HCT116 (cell line): ENCODE results near the gene NEURL2. TPM values are rescaled to one million over a fixed set of nuclear protein-coding genes. Genes with fewer than 3 reads are reported as not detected.
A peak's percentile ranks its signal among the peaks of the same experiment; 100 is the strongest.

ENCODE experiments used
- ATAC-seq: fragments of 200-7000 bp; cut with Tn5 transposase; 2 replicates; pipeline ENCODE4 v1.9.1; 2020; ENCODE audit warnings: mild to moderate bottlenecking, moderate library complexity
- BruUV-seq: library from RNA; stranded (reverse); fragments of 400-500 nt; replicated peaks from 2 replicates; lab custom pipeline; 2021; lab: Mats Ljungman, UMichigan
- CTCF ChIA-PET: fragments of 300-600 bp; sonication (Branson Sonifier 250); formaldehyde crosslinking; loops from one replicate; lab custom pipeline; 2021; ENCODE audit warnings: antibody characterized with exemption; lab: Charles Lee
- POLR2A ChIA-PET: fragments of 300-600, 350-600 bp; sonication (Branson Sonifier 250); formaldehyde crosslinking; loops from one replicate; lab custom pipeline; 2021; ENCODE audit warnings: antibody characterized with exemption; lab: Charles Lee
- RAD21 ChIA-PET, 2 experiments: fragments of 300-600 bp; sonication (Branson Sonifier 250); formaldehyde crosslinking; loops; one replicate each; lab custom pipeline; 2023; ENCODE audit warnings: low total read pairs in 2 of 2; ENCODE audit not compliant: uncharacterized antibody in 2 of 2, unreplicated experiment in 2 of 2, low non-redundant PET in 1 of 2; lab: Charles Lee
- DNase-seq: peaks from one replicate; pipeline ENCODE4 v3.0.0-alpha.2; 2010; ENCODE audit warnings: low read depth, low spot score
- H2AFZ ChIP-seq: fragments of 200-600 bp; shearing (Covaris generic), sonication (generic); 2 replicates; pipeline ENCODE4 v1.6.1; 2017; ENCODE audit warnings: low read depth, mixed run types, mixed read lengths, antibody characterized with exemption, low read length; ENCODE audit not compliant: poor library complexity, severe bottlenecking
- H3K27ac ChIP-seq: 2 replicates; pipeline ENCODE4 v1.5.1; 2012; ENCODE audit warnings: low read depth, low read length
- H3K27me3 ChIP-seq: fragments of 200-600 bp; sonication (generic); 2 replicates; pipeline ENCODE4 v1.6.1; 2016; ENCODE audit warnings: mixed run types, low read length, mixed read lengths; ENCODE audit not compliant: insufficient read depth
- H3K36me3 ChIP-seq, 2 experiments: fragments of 200-500 bp in 1 of 2; fragments of 200-600 bp in 1 of 2; sonication (Bioruptor generic) in 1 of 2; sonication (generic) in 1 of 2; 2 replicates each; pipeline versions ENCODE4 v1.5.1 to v1.6.1; 2014 to 2016; ENCODE audit warnings: low read length in 2 of 2, inconsistent platforms in 1 of 2, mixed read lengths in 1 of 2, mixed run types in 1 of 2; ENCODE audit not compliant: insufficient read depth in 2 of 2, control insufficient read depth in 1 of 2
- H3K4me1 ChIP-seq, 2 experiments: fragments of 200-600 bp in 1 of 2; sonication (generic) in 1 of 2; 2 replicates each; pipeline versions ENCODE4 v1.5.1 to v1.6.1; 2012 to 2017; ENCODE audit warnings: low read length in 2 of 2, inconsistent platforms in 1 of 2, mild to moderate bottlenecking in 1 of 2, mixed read lengths in 1 of 2, mixed run types in 1 of 2, moderate library complexity in 1 of 2; ENCODE audit not compliant: insufficient read depth in 2 of 2, control insufficient read depth in 1 of 2
- H3K4me2 ChIP-seq: fragments of 200-600 bp; sonication (generic); 2 replicates; pipeline ENCODE4 v1.6.1; 2017; ENCODE audit warnings: mixed run types, low read length, mixed read lengths
- H3K4me3 ChIP-seq, 2 experiments: fragments of 200-600 bp in 1 of 2; sonication (generic) in 1 of 2; replicated peaks in 1 of 2; 2 replicates each; pipeline ENCODE4 v1.5.1; 2011 to 2016; ENCODE audit warnings: low read length in 2 of 2, control low read depth in 1 of 2, low read depth in 1 of 2, mild to moderate bottlenecking in 1 of 2, mixed read lengths in 1 of 2, mixed run types in 1 of 2
- H3K79me2 ChIP-seq: fragments of 200-600 bp; sonication (generic); 2 replicates; pipeline ENCODE4 v1.6.1; 2017; ENCODE audit warnings: mild to moderate bottlenecking, mixed run types, low read length, moderate library complexity, mixed read lengths; ENCODE audit not compliant: insufficient read depth
- H3K9ac ChIP-seq: fragments of 200-600 bp; sonication (generic); 2 replicates; pipeline ENCODE4 v1.6.1; 2016; ENCODE audit warnings: low read length, mixed read lengths
- H3K9me2 ChIP-seq: fragments of 200-600 bp; sonication (generic), shearing (Covaris generic); 2 replicates; pipeline ENCODE4 v1.6.1; 2017; ENCODE audit warnings: mixed run types, mild to moderate bottlenecking, moderate library complexity; ENCODE audit not compliant: insufficient read depth
- H3K9me3 ChIP-seq, 2 experiments: fragments of 200-500 bp in 1 of 2; fragments of 200-600 bp in 1 of 2; sonication (Bioruptor generic) in 1 of 2; sonication (generic) in 1 of 2; 2 replicates each; pipeline ENCODE4 v1.6.1; 2014 to 2017; ENCODE audit warnings: low read length in 2 of 2, mixed read lengths in 2 of 2, inconsistent platforms in 1 of 2, low read depth in 1 of 2, mild to moderate bottlenecking in 1 of 2, mixed run types in 1 of 2, moderate library complexity in 1 of 2; ENCODE audit not compliant: control insufficient read depth in 1 of 2, insufficient read depth in 1 of 2
- H4K20me1 ChIP-seq: fragments of 200-600 bp; sonication (generic), shearing (Covaris generic); 2 replicates; pipeline ENCODE4 v1.6.1; 2017; ENCODE audit warnings: mixed run types, mild to moderate bottlenecking, moderate library complexity; ENCODE audit not compliant: insufficient read depth
- CEBPB ChIP-seq: IDR thresholded peaks from 2 replicates; pipeline ENCODE4 v1.6.1; 2012; ENCODE audit warnings: low read depth
- EZH2phosphoT487 ChIP-seq: fragments of 200-600 bp; IDR thresholded peaks from 2 replicates; pipeline ENCODE4 v1.6.1; 2018; ENCODE audit warnings: antibody characterized with exemption, borderline replicate concordance
- JUND ChIP-seq: IDR thresholded peaks from 2 replicates; pipeline ENCODE4 v1.6.1; 2012
- RAD21 ChIP-seq: IDR thresholded peaks from 2 replicates; pipeline ENCODE4 v1.6.1; 2012; ENCODE audit warnings: low read depth, mild to moderate bottlenecking
- ZNF274 ChIP-seq: fragments of 200-500 bp; sonication (Bioruptor generic); IDR thresholded peaks from 2 replicates; pipeline ENCODE4 v1.6.1; 2014; ENCODE audit warnings: mild to moderate bottlenecking, low read depth, low read length, inconsistent platforms
- intact Hi-C: fragments of 100-400 bp; cut with micrococcal nuclease; formaldehyde crosslinking; loops from 2 replicates; pipeline ENCODE4 v1.10.0; 2022
- total RNA-seq: library from RNA; stranded (reverse); gene quantifications from one replicate; pipeline ENCODE4 v1.2.1, GENCODE V29; 2021; ENCODE audit not compliant: unreplicated experiment
- TF ChIP-seq, protein P1 (sequence below): IDR thresholded peaks from 2 replicates; pipeline ENCODE4 v1.6.1; 2012; ENCODE audit warnings: low read depth
- TF ChIP-seq, protein P2 (sequence below): IDR thresholded peaks from 2 replicates; pipeline ENCODE4 v1.6.1; 2012

NEURL2 gene
- total RNA-seq, 1 experiment from 2014 or later: 0.96 TPM

DNA sequence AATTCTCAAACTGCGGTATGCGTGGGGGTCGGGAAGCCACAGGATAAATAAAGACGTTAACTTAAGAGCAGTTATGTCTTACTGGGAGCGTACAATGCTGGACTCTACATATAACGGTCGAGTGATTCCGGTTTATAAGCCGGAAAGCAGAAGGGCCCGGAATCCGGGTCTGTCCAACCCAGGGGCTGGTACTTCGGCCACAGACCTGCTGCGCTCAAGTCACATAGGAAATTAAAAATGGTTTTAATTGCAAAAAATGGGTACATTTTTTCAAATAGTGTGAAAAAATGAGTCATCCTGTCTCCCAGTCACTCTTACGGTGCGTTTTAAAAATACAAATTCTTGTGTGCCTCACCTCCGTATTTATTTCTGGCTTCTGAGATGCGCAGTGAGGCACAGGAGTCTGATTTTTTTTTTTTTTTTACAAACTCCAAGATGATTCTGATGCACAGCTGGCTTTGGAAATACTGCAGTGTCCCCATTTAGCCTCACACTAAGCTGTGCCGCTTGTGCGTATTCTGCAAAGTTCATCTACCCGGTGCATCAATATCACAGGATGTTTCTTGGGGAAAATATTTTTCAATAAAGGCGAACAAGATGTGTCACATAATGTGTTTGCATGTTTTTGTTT, 44.5 kb upstream of the NEURL2 start:
- ATAC-seq: peak; percentile 9; the same call in 1 of the 2 replicates
- H4K20me1 ChIP-seq: no peaks in the 10 kb centered on the region
- RAD21 ChIA-PET: no interaction called here
- POLR2A ChIA-PET: interaction anchor here (0.6 to 2.6 kb wide), 11 partner anchors 11 to 200 kb away, joined by 3 to 36 read pairs (median 5); partner anchors contain the start of genes ZNF335 and ZSWIM1
- no peaks in the 10 kb centered on the region for H3K9me2 ChIP-seq
- peak overlapping the region; percentile 76 for H3K4me2 ChIP-seq
- TF ChIP-seq RAD21 (no peak), JUND (no peak), CEBPB (no peak), ZNF274 (no peak), EZH2phosphoT487 (no peak)
- TF ChIP-seq, protein P1, sequence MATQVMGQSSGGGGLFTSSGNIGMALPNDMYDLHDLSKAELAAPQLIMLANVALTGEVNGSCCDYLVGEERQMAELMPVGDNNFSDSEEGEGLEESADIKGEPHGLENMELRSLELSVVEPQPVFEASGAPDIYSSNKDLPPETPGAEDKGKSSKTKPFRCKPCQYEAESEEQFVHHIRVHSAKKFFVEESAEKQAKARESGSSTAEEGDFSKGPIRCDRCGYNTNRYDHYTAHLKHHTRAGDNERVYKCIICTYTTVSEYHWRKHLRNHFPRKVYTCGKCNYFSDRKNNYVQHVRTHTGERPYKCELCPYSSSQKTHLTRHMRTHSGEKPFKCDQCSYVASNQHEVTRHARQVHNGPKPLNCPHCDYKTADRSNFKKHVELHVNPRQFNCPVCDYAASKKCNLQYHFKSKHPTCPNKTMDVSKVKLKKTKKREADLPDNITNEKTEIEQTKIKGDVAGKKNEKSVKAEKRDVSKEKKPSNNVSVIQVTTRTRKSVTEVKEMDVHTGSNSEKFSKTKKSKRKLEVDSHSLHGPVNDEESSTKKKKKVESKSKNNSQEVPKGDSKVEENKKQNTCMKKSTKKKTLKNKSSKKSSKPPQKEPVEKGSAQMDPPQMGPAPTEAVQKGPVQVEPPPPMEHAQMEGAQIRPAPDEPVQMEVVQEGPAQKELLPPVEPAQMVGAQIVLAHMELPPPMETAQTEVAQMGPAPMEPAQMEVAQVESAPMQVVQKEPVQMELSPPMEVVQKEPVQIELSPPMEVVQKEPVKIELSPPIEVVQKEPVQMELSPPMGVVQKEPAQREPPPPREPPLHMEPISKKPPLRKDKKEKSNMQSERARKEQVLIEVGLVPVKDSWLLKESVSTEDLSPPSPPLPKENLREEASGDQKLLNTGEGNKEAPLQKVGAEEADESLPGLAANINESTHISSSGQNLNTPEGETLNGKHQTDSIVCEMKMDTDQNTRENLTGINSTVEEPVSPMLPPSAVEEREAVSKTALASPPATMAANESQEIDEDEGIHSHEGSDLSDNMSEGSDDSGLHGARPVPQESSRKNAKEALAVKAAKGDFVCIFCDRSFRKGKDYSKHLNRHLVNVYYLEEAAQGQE: no peak
- TF ChIP-seq, protein P2, sequence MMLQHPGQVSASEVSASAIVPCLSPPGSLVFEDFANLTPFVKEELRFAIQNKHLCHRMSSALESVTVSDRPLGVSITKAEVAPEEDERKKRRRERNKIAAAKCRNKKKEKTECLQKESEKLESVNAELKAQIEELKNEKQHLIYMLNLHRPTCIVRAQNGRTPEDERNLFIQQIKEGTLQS: no peak
- CTCF ChIA-PET: interaction anchor here (2.6 kb wide), 1 partner anchor 34 kb away, joined by 30 read pairs; no protein-coding TSS in a partner anchor
- BruUV-seq: TSS peak; percentile 72
- H3K4me3 ChIP-seq: peak overlapping the region; percentile 91 to 94
- peak overlapping the region; percentile 98 for H3K9ac ChIP-seq
- no peak for DNase-seq
- H3K27ac ChIP-seq: peak overlapping the region; percentile 49
- peaks cover 14 to 27% of the 10 kb centered on the region in 2 experiments for H3K36me3 ChIP-seq
- no peaks in the 10 kb centered on the region for H3K27me3 ChIP-seq
- H3K79me2 ChIP-seq: peaks cover 31% of the 10 kb centered on the region
- H2AFZ ChIP-seq: no peak overlapping the region
- peaks cover 4 to 32% of the 10 kb centered on the region in 2 experiments; a peak in 3 of 4 replicates for H3K4me1 ChIP-seq
- intact Hi-C loops: loop anchor here (10.0 kb wide), 2 partner anchors 101 to 391 kb away; partner anchors contain the start of genes EPPIN and SNX21
- H3K9me3 ChIP-seq: no peaks in the 10 kb centered on the region
